GM18858 (cell line): Measurements from ENCODE around the gene TTLL12.

Experiments used
- ATAC-seq: cut with Tn5 transposase; IDR thresholded peaks from one replicate; pipeline ENCODE4 v1.9.1; 2021; ENCODE audit not compliant: unreplicated experiment

TTLL12 gene

DNA sequence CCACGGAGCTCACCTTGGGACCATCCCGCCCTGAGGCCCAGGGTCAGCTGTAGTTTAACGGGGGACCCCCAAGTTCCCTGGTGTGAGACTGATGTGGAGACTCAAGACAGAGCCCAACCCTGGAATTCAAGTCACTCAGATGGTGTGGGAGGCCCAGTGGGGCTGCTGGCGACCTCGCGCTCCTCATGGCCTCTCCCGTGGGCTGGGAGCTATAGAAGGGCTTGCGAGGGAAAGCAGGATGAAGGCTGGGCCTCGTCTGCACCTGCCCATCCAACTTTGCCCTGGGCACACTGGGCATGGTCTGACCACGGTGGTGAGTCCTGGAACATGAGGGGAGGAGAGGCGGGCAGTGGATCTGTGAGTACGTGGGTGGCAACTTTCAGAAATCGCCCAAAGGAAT is 13.6 kb upstream of the TTLL12 start:
- no peak for ATAC-seq

GRCh38 chr22:43200031-43200430 is 13.1 kb upstream of the TTLL12 start:
- no peak for ATAC-seq

GRCh38 chr22:43199541-43199940 is 12.6 kb upstream of the TTLL12 start:
- ATAC-seq = no peak

DNA sequence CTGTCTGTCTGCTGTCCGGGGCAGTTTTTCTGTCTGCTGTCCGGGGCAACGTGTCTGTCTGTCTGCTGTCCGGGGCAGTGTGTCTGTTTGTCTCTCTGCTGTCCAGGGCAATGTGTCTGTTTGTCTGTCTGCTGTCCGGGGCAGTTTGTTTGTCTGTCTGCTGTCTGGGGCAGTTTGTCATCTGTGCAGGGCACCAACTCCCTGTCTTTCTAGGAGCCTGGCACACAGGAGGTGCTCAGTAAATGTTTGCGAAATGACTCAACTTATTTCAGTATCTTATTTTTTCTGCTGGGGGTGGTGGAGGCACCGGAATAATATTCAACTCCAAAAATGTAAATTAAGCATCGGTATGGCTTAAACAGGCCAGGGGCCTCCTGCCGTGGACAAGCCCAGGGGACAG is 12.0 kb upstream of the TTLL12 start:
- ATAC-seq = no peak

DNA sequence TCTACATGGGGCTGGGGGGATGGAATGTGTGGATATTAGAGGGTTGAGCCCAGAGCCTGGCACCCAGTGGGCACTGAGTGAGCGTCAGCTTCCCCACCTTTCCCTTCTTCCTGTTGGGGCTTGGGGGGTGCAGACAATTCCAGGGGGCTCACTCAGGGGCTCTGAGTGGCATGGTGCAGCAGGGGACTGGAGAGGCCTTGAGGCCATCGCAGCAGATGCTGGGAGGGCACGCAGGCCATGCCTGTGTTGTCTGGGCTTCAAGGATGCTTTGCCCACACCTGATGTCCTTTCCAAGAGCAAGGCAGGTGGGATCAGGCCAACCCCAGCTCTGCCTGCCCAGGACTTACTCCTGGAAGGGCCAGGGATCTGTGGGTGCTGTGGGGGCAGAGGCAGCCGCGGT is 11.2 kb upstream of the TTLL12 start:
- no peak for ATAC-seq

DNA sequence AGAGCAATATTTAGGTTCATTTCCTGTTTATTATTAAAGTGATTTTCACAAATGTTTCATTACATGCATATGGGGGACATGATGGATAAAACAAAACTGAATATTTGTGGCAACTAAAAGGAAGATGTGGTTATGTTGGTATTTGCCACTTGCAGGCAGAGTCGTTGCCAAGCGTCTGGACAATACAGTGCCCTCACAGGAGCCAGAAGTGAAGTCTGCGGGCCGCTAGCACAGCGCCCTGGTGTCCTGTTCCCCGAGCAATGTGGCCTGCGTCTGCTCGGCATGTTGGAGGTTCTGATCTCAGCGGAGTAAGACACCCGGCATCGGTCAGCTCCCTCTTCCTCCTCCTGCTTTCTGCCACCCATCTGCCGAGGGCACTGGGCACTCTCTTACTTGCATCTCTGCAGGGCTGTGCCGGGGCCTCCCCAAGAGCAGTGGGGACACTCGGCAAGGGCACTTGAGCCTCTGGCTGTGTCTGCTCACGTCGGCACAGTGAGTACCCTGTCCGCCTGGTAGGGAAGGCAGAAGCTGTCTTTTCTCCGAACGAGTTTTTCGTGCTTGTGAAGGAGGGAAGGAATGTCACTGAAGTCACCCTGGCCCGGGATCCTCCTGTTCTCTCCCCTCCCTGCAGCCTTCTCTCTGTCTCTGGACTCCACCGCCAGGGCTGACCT is 10.5 kb upstream of the TTLL12 start:
- no peak for ATAC-seq

- no peak for ATAC-seq
These were observed 4.9 kb upstream of the TTLL12 start for GRCh38 chr22:43191831-43192230.

DNA sequence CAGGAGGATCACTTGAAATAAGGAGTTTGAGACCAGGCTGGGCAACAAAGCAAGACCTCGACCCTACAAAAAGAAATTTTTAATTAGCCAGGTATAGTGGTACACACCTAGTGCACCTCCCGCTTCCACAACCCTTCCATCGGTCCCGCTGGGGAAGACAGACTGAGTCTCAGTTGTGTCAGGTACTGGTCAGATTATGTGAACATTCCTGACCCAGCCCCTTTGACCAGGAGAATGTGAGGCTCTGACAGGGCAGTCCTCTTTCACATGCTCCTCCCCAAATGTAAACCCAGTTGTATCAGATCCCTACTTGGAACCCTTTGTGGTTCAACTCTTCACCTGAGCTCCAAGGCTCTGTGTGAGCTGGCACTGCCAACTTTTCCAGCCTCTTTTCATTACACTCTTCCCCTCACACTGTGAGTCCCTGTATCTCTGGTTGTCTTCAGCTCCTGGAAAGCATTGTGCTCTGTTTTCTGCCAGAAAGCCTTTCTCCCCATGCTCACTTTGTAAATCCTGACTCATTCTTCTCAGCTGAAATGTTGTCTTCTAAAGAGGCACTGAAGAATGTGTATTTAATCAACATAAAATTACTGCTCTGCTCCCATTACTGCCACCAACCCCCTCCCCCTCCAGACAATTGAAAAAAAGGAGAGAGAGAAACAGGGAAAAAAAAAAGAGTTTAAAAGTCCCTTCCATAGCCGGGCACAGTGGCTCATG is 2.1 kb upstream of the TTLL12 start:
- no peak for ATAC-seq

DNA sequence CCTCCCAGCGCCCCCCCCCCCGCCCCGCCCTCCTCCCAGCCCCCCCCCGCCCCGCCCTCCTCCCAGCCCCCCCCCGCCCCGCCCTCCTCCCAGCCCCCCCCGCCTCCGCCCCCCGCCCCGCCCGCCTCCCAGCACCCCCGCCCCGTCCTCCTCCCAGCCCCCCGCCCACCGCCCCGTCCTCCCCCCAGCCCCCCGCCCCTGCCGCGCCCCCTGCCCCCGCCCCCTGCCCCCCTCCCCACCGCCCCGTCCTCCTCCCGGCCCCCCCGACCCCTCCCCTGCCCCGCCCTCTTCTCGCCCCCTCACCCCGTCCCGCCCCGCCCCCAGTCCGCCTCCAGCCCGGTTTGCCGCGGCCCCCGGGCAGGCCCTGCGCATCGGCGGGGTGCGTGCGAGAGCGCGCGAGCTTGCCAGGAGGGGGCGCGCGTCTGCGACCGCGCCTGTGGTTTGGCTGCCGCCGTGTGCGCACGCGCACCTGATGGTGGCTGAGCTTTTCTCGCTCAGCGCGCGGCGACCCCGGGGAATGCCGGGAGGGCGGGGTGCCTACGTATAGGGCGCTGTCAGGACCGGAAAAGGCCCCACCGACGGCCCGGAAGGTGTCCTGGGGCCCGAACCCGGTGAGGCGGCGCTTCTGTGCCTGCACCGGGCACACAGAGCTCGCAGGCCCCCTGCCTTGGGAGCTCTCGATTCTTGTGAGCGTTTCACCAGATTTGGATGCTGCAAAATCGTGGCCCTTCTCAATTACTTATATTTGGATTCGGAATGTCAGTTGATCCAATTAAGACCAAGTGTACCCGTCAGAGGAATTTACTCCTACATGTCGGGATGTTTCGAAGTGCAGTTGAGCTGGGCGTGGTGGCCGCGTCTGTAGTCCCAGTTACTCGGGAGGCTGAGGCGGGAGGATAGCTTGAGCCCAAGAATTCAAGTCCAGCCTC is 501 bp upstream of the TTLL12 start:
- peak; percentile 61 for ATAC-seq

GRCh38 chr22:43185860-43186261 is 1.1 kb downstream of the TTLL12 start:
- no peak for ATAC-seq

DNA sequence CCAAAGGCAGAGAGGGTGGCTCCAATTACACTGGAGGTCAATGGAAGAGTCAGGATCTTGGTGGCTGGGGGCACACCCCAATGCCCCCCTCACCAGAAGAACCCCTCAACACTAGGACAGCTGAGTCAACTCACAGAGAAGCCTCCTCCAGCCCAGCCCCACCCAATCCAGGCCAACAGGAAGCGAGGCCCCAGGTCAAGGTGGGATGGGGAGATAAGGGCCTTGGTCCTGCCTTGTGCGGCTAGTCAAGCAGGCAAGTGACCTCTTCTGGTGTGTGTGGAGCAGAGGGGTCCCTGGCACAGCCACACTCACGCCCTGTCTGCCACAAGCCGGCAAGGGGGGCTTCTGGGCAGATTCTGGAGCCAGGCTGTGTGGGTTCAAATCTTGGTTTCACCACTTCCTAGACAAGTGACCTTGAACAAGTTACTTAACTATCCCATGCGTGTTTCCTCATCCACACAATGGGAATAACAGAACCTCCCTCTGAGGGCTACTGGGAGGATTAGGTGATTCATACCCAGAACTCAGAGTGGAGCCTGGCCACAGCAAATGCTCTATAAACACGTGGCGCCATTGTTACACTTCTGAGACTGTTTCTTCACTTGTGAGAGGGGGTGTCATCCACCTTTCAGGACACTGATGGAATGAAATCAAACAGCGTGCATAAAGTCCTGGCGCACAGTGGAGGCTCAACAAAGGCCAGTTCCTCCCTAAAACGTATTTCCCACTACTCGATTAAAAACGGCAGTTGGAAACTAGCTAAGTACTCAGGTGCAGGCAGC is 3.2 kb downstream of the TTLL12 start:
- no peak for ATAC-seq

DNA sequence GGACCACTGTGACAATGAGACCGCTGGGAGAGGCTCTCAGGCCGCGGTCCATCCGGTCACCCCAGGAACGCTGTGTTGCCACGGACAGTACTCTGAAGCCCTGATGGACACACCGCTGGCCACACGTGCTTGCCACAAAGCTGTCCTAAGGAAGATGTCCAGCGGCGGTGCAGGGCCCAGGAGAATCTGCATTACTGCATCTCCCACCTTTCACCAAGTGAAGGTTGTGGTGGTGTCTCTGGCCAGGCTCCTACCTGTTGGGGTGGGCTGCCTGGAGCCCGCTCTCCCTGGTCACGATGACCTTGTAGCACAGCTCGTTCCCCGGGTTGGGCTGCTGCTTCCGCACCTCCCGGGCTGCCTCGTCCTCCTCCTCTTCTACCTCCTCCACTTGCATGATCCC is 4.2 kb downstream of the TTLL12 start:
- ATAC-seq = no peak

DNA sequence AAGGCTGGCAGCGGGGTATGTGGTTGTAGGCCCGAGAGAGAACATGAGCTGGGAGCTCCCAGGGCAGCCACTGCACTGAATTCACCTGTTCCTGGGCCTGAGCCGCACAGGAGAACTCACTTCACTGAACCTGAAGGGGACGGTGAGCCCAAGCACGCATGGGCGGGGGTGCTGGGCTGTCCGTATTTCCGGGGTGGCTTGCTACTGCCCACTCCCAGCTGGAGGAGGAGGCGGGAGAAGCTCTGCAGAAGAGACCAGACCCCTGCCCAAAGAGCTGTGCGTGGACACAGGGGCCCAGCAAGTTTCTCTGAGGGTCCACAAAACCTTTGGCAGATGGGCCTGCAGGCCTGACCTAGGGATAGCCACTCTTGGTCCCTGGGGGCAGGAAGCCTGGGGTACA is 4.8 kb downstream of the TTLL12 start:
- no peak for ATAC-seq

DNA sequence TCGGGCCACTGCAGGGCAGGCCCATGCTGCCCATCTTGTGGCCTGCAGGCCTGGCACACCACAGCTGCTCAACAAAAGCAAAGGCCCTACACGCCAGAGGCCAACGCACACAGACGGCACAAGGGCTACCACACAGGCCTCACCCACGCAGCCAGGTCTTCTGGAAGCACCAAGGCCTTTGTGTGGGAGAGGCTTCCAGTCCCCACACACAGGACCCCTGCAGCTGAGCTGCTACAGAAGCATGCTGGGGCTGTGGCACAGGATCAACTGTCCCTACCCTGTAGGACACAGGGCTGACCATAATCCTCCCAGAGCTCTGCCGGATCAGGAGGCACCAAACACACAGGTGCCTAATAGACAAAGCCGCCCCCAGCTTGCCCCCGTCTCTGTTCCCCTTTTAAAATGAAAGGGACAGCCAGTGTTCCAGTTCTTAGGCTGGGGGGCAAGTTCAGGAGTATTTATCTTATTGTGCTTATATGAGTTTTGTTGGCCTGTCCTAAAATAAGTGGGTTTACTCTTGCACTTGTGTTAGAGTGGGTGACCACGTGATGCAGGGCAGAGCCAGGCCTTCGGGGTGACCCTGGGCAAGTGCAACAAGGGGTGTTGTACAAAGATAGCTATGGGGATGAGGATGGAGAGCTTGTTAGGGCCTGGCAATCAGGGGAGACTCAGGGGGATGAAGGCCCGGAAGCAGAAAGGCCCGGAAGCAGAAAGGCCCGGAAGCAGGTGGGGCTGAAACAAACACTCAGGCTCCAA is 5.4 kb downstream of the TTLL12 start:
- no peak for ATAC-seq

- ATAC-seq = no peak
These were observed 6.3 kb downstream of the TTLL12 start for GRCh38 chr22:43180670-43181069.

- ATAC-seq = no peak
These were observed 7.1 kb downstream of the TTLL12 start for GRCh38 chr22:43179911-43180195.

DNA sequence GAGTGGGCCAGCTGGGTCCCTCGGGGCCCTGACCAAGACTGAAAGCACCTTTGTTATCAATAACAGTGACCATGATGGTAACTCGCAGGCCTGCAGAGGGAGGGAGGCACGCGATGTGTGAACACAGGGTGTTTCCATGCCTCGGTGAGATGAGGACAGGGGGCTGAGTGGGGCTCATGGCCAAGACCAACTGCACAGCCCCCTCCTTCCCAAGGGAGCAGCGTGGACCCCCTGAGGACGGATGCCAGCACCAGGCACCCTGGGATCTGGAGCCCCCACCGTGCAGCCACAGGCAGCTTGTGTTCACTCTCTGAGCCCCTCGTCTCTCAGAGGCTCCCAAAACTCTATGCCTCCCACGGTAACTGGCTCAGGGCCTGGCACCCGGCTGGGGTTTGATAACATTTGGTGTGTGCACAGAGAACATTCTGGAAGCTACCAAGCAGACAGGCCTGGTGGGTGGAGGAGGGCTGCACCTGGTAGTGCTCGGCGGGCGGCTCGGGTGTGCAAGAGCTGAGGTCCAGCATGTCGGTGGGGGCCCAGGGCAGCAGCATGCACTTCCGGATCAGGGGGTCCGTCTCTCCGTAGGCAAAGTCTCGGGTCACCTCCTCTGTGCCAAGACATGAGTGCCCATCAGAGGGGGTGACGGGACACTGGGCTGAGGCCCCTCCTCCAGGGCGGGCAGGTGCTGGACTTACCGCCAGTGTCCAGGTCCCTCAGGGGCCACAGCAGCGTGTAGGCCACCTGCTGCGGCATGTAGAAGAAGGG is 7.6 kb downstream of the TTLL12 start:
- no peak for ATAC-seq

GRCh38 chr22:43177479-43177878 is 9.5 kb downstream of the TTLL12 start:
- ATAC-seq = no peak

DNA sequence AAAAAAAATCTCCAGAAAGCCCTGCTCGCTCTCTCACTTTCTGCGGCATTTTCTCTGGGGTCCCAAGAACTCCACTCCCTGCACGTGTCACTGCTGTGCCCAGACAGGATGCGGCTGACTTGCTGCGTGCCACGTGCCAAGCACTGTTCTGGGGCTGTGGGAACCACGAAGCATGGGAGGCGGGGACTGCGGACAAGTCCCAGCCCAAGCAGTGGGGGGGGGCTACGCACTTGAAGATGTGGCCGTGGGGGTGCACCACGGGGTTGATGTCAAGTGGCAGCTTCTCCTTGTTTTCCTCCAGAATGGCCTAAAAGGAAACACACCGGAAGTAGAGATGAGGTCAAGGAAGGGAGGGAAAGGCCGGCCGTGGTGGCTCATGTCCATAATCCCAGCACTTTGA is 10.8 kb downstream of the TTLL12 start:
- ATAC-seq = no peak
